ENCODE results near the gene SLC24A4.

The SLC24A4 gene

DNA sequence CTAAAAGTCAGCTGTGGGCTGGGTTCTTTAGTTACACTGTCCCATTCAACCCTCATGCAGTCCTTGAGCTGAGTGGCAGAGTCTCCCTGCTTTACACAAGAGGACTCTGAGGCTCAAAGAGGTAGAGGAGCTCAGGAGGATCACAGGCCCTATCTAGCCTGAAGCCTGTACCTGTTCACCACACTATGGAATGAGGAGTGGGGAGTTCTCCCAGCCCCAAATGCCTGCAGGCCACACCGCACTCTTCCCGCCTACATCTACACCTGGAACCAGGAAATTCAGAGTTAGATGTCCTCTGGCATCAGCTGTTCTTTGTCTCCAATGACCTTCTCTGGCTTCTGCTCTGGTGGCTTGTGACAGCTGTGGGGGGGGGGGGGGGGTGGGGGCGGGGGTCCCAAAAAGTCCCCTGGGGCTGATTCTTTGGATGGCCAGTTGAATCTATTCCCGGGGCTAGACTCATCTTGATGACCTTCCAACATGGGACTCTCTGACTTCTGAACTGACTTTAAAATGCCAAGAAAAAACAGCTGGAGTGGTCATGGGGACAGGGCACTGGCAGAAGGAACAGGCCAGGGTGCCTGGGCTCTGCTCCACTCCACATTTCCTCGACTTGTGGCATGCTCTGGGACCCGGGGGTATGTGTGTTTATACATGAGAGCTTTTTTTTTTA lies 221.2 kb downstream of the SLC24A4 start:
- DNase-seq (ENCODE audit: low read depth), result no peak
- no peak overlapping the region for H3K4me3 ChIP-seq (ENCODE audit: control insufficient read depth, low read depth, low read length)
- TF ChIP-seq, protein P1, sequence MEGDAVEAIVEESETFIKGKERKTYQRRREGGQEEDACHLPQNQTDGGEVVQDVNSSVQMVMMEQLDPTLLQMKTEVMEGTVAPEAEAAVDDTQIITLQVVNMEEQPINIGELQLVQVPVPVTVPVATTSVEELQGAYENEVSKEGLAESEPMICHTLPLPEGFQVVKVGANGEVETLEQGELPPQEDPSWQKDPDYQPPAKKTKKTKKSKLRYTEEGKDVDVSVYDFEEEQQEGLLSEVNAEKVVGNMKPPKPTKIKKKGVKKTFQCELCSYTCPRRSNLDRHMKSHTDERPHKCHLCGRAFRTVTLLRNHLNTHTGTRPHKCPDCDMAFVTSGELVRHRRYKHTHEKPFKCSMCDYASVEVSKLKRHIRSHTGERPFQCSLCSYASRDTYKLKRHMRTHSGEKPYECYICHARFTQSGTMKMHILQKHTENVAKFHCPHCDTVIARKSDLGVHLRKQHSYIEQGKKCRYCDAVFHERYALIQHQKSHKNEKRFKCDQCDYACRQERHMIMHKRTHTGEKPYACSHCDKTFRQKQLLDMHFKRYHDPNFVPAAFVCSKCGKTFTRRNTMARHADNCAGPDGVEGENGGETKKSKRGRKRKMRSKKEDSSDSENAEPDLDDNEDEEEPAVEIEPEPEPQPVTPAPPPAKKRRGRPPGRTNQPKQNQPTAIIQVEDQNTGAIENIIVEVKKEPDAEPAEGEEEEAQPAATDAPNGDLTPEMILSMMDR (conservative IDR thresholded peaks at IDR 0.05; ENCODE audit: control insufficient read depth, insufficient read depth, low read depth, low read length), result no peak

DNA sequence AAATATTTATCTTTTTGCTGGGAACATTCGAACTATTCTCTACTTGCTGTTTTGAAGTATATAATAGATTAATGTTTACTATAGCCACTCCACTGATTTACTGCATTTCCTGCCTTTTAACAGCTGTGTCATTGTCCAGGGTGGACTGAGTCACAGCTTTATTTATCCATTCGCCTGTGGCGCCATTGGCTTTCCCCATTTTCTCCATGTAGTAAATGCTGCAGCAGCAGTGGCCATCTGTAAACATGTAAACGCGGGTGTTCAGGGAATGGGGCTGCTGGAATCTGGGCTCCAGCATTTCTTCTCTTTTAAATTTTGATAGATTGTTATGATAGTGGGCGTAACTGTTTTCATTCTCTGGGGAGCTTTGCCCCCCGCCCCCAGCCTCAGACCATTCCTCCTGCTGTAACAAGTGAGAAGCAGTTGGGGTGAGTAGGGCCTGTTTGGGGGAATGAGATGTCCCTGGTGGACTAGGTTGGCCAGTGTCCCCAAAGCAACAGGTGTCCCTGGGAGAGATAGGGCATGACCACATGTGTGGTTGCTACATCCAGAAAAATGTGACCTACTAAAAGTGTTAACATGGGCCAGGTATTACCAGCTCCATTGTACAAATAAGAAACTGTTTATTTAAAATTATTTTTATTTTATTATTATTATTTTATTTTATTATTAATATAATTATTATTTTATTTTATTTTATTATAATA lies 223.5 kb downstream of the SLC24A4 start:
- TF ChIP-seq, protein P1 (conservative IDR thresholded peaks at IDR 0.05; ENCODE audit: control insufficient read depth, insufficient read depth, low read depth, low read length), result no peak
- H3K4me3 ChIP-seq (ENCODE audit: control insufficient read depth, low read depth, low read length), result no peak overlapping the region
- peak; percentile 51 for DNase-seq (ENCODE audit: low read depth)

DNA sequence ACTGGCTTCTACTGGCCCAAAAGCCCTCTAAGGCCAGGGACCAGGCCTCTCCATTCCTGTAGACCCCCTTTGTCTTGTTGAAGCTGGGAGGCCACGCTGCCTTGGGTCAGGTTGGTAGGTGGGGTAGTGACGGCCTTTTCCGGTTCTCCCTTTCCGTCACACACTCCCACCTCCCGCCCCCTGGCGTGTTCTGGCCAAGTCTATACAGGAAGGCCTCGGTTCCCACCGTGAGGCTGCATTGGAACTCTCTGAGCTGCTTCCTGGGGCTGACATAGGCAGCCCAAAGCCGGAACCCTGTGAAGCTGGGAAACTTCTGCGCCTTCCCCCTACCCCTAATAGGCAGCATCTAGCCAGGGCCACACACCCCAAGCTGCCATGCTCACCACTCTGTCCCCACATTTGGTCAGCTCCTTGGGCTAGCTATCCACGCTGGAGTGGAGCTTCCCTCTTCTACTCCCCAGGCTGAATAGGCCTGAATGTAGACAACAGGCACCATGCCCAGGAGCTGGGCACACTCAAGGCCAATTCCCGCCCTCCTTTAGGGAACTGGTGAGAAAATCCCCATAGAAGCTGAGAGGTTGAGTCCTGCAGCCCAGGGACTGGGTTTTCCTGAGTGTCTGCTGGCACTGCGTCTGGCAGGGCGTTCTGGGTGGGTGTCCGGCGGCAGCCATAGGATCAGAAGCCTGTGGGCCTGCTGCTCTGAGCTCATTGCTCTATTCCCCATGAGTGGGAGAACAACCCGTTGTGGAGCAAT lies 226.3 kb downstream of the SLC24A4 start:
- DNase-seq (ENCODE audit: low read depth), result no peak
- no peak overlapping the region for H3K4me3 ChIP-seq (ENCODE audit: control insufficient read depth, low read depth, low read length)
- TF ChIP-seq, protein P1 (conservative IDR thresholded peaks at IDR 0.05; ENCODE audit: control insufficient read depth, insufficient read depth, low read depth, low read length), result no peak

DNA sequence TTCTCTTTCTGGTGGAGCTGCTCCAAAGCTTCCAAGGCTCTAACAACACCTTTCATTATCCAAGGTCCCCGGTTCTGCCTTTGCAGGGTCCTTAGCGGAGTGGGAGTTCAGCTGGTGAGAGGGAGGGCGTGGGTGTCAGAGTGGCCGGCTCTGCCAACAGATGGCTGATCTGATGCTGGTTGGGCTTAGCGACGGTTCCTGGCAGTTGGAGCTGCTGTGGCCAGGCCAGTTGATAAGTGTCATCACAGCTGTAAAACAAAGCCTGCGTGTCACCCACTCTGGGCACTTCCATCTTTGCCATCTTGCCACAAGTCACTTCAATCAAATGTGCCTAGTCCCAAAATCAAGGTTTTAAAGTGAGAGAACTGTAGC lies 226.9 kb downstream of the SLC24A4 start:
- DNase-seq (ENCODE audit: low read depth), result peak; percentile 45
- TF ChIP-seq, protein P1 (conservative IDR thresholded peaks at IDR 0.05; ENCODE audit: control insufficient read depth, insufficient read depth, low read depth, low read length), result no peak
- H3K4me3 ChIP-seq (ENCODE audit: control insufficient read depth, low read depth, low read length), result no peak overlapping the region

Measured in fibroblast of mammary gland (primary cell).